Endothelial cell of umbilical vein (primary cell): Measurements from ENCODE around the gene SORL1. TPM values are rescaled to one million over a fixed set of nuclear protein-coding genes. Genes with fewer than 3 reads are reported as not detected.

Experiments used
- BruUV-seq: library from RNA; stranded (reverse); fragments of 400-500 nt; replicated peaks from 2 replicates; lab custom pipeline; 2021; lab: Mats Ljungman, UMichigan
- CTCF ChIA-PET: fragments of 300-600, 350-600 bp; sonication (Branson Sonifier 250); formaldehyde crosslinking; loops from one replicate; lab custom pipeline; 2021; ENCODE audit warnings: antibody characterized with exemption, inconsistent platforms; lab: Charles Lee
- POLR2A ChIA-PET: fragments of 300-600, 350-600 bp; sonication (Branson Sonifier 250); formaldehyde crosslinking; loops from one replicate; lab custom pipeline; 2021; ENCODE audit warnings: antibody characterized with exemption, inconsistent platforms; lab: Charles Lee
- DNase-seq: peaks from one replicate; pipeline ENCODE4 v3.0.0-alpha.2; 2011; ENCODE audit warnings: low read depth, low spot score
- FAIRE-seq: peaks from 2 replicates; lab custom pipeline; 2011; peaks lifted over from hg19 to GRCh38; lab: Jason Lieb, UNC
- H2AFZ ChIP-seq: 2 replicates; pipeline ENCODE4 v1.6.0; 2012; ENCODE audit warnings: low read depth, low read length, control low read depth, inconsistent platforms
- H3K27ac ChIP-seq: 2 replicates; pipeline ENCODE4 v1.5.1; 2011; ENCODE audit warnings: low read depth, mild to moderate bottlenecking, control low read depth, low read length, moderate library complexity; ENCODE audit not compliant: insufficient read depth
- H3K27me3 ChIP-seq, 2 experiments: 2 replicates each; pipeline versions ENCODE4 v1.6.0 to v1.6.1; 2011; ENCODE audit warnings: low read length in 2 of 2, mixed read lengths in 1 of 2; ENCODE audit not compliant: control insufficient read depth in 2 of 2, insufficient read depth in 2 of 2
- H3K36me3 ChIP-seq, 2 experiments: 2 replicates in 1 of 2; 3 replicates in 1 of 2; pipeline ENCODE4 v1.5.1; 2011; ENCODE audit warnings: low read length in 2 of 2, mild to moderate bottlenecking in 1 of 2, moderate library complexity in 1 of 2; ENCODE audit not compliant: control insufficient read depth in 2 of 2, insufficient read depth in 2 of 2; ENCODE audit errors: extremely low read depth in 1 of 2
- H3K4me1 ChIP-seq: 3 replicates; pipeline ENCODE4 v1.5.1; 2011; ENCODE audit warnings: mild to moderate bottlenecking, low read length; ENCODE audit not compliant: control insufficient read depth, insufficient read depth; ENCODE audit errors: extremely low read depth
- H3K4me2 ChIP-seq: 2 replicates; pipeline ENCODE4 v1.6.1; 2011; ENCODE audit warnings: low read length, control low read depth, mixed read lengths; ENCODE audit not compliant: insufficient read depth
- H3K4me3 ChIP-seq, 3 experiments: fragments of 200-600 bp in 1 of 3; sonication (generic), shearing (Covaris generic) in 1 of 3; replicated peaks in 1 of 3; 2 replicates each; pipeline ENCODE4 v1.5.1; 2011 to 2016; ENCODE audit warnings: control low read depth in 3 of 3, low read length in 3 of 3, mild to moderate bottlenecking in 2 of 3, inconsistent platforms in 1 of 3, low read depth in 1 of 3, moderate library complexity in 1 of 3; ENCODE audit not compliant: insufficient read depth in 1 of 3
- H3K79me2 ChIP-seq: 2 replicates; pipeline ENCODE4 v1.6.0; 2012; ENCODE audit warnings: low read length, inconsistent platforms; ENCODE audit not compliant: control insufficient read depth, insufficient read depth
- H3K9ac ChIP-seq: replicated peaks from 2 replicates; pipeline ENCODE3; 2011; ENCODE audit warnings: low read length, control low read depth; ENCODE audit not compliant: insufficient read depth; ENCODE audit errors: extremely low read depth
- H3K9me1 ChIP-seq: replicated peaks from 3 replicates; pipeline ENCODE4 v1.6.0; 2011; ENCODE audit warnings: mild to moderate bottlenecking, low read length; ENCODE audit not compliant: control insufficient read depth, insufficient read depth; ENCODE audit errors: extremely low read depth
- H3K9me3 ChIP-seq: replicated peaks from 2 replicates; pipeline ENCODE4 v1.5.1; 2012; ENCODE audit warnings: low read length, inconsistent platforms; ENCODE audit not compliant: control insufficient read depth, insufficient read depth
- H4K20me1 ChIP-seq: replicated peaks from 2 replicates; pipeline ENCODE3; 2011; ENCODE audit warnings: mild to moderate bottlenecking, low read length; ENCODE audit not compliant: control insufficient read depth, insufficient read depth; ENCODE audit errors: extremely low read depth
- EZH2 ChIP-seq: IDR thresholded peaks from 2 replicates; pipeline ENCODE4 v1.6.1; 2012; ENCODE audit warnings: borderline replicate concordance, low read depth, mild to moderate bottlenecking, moderate library complexity, low read length, inconsistent platforms; ENCODE audit not compliant: severe bottlenecking
- FOS ChIP-seq: IDR thresholded peaks from 2 replicates; pipeline ENCODE4 v1.6.1; 2011; ENCODE audit warnings: mild to moderate bottlenecking, low read length, moderate library complexity, borderline replicate concordance; ENCODE audit not compliant: insufficient read depth
- GATA2 ChIP-seq: IDR thresholded peaks from 2 replicates; pipeline ENCODE4 v1.7.0; 2011; ENCODE audit warnings: low read depth, mild to moderate bottlenecking, moderate library complexity, mixed read lengths, low read length; ENCODE audit not compliant: insufficient read length, insufficient read depth
- JUN ChIP-seq: IDR thresholded peaks from 2 replicates; pipeline ENCODE4 v1.6.1; 2011; ENCODE audit warnings: borderline replicate concordance, low read depth; ENCODE audit not compliant: insufficient read length, insufficient read depth
- MYC ChIP-seq: IDR thresholded peaks from one replicate; pipeline ENCODE4 v1.6.1; 2011; ENCODE audit warnings: mild to moderate bottlenecking, low read depth, low read length
- POLR2A ChIP-seq: IDR thresholded peaks from 2 replicates; pipeline ENCODE4 v1.6.1; 2012; ENCODE audit warnings: low read depth, mild to moderate bottlenecking, control low read depth, low read length
- POLR2AphosphoS5 ChIP-seq: IDR thresholded peaks from 2 replicates; pipeline ENCODE4 v1.6.1; 2012; ENCODE audit warnings: low read depth, mild to moderate bottlenecking, control low read depth, low read length, moderate library complexity; ENCODE audit not compliant: insufficient read depth
- dilution Hi-C: fragments of 300-500 bp; cut with MboI; formaldehyde crosslinking; loops from one replicate; pipeline ENCODE4 v1.15.0; 2019; ENCODE audit warnings: low sequenced_read_pairs; ENCODE audit not compliant: extremely low pct_ligation_motif_present
- intact Hi-C: fragments of 100-400 bp; cut with micrococcal nuclease; formaldehyde crosslinking; loops from one replicate; pipeline ENCODE4 v1.10.0; 2022
- polyA plus RNA-seq, 4 experiments: library from polyadenylated mRNA; depleted of rRNA in 3 of 4; stranded (reverse) in 3 of 4; unstranded in 1 of 4; fragments of >200 nt; gene quantifications; 2 replicates each; pipeline versions ENCODE4 v1.2.1 to v1.2.3, GENCODE V29; 2011 to 2012; ENCODE audit warnings: missing spikeins in 1 of 4
- total RNA-seq: library from RNA; stranded (reverse); gene quantifications from 2 replicates; pipeline ENCODE4 v1.2.3, GENCODE V29; 2021
- TF ChIP-seq, protein P1 (sequence below): IDR thresholded peaks from 2 replicates; pipeline ENCODE4 v1.6.1; 2011; ENCODE audit not compliant: insufficient read depth, insufficient read length
- TF ChIP-seq, protein P2 (sequence below), 2 donors: IDR thresholded peaks; 1 replicate in 1 of 2; 2 replicates in 1 of 2; pipeline ENCODE4 v1.5.1; 2011; ENCODE audit warnings: low read length in 2 of 2, mild to moderate bottlenecking in 2 of 2, moderate library complexity in 2 of 2, control low read depth in 1 of 2, inconsistent platforms in 1 of 2, low read depth in 1 of 2; ENCODE audit not compliant: insufficient read depth in 1 of 2; ENCODE audit errors: extremely low read depth in 1 of 2

The SORL1 gene
- total and polyA plus RNA-seq, 2 donors (not counting 3 experiments of a cell fraction or from before 2014, with no cell fraction given) = 0.17 to 0.31 TPM

DNA sequence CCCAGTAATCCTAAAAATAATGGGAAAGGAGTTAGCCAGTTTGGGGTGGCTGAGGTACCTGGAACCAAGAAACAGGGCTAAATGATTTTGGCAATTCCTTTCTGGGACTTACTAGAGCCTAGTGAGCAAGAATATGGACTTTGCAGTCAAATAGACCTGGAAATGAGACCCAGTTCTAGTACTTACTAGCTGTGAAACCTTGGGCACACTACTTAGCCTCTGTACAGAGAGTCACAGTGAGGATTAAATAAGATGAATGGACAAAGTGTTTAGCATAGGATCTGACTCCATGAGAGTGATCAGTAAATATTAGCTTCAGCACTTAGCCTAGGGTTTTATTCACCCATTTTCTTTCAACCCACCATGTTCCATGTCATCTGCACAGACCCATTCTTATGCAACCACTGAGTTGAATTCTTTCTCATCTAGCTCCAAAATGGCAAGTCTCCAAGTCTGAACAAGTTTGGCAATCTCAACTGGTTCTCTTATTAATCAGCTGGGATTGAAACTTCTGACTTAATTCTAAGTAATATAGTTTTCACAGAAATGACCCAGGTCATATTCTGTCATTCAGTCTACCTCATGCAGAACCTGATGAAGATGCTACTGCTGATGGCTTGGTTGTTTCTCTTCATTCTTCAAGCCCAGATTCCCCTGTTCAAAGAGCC lies 15.0 kb upstream of the SORL1 start:
- Histone ChIP-seq H3K79me2 (no peaks in the 10 kb centered on the region), H2AFZ (no peak overlapping the region), H3K36me3 (no peaks in the 10 kb centered on the region), H3K9ac (no peak overlapping the region), H3K4me2 (no peak overlapping the region), H3K4me1 (no peaks in the 10 kb centered on the region), H3K4me3 (no peak overlapping the region), H3K9me3 (no peaks in the 10 kb centered on the region), H3K9me1 (no peaks in the 10 kb centered on the region), H3K27ac (no peak overlapping the region), H4K20me1 (no peaks in the 10 kb centered on the region), H3K27me3 (peaks cover 0 to 3% of the 10 kb centered on the region in 2 experiments)
- DNase-seq = no peak
- CTCF ChIA-PET = no interaction called here
- intact Hi-C loops = no loop called here
- FAIRE-seq = no peak
- BruUV-seq = no TSS peak
- TF ChIP-seq JUN (no peak), POLR2A (no peak), MYC (no peak), FOS (no peak), GATA2 (no peak), POLR2AphosphoS5 (no peak), EZH2 (no peak)
- TF ChIP-seq, protein P1, sequence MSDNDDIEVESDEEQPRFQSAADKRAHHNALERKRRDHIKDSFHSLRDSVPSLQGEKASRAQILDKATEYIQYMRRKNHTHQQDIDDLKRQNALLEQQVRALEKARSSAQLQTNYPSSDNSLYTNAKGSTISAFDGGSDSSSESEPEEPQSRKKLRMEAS = no peak
- TF ChIP-seq, protein P2, sequence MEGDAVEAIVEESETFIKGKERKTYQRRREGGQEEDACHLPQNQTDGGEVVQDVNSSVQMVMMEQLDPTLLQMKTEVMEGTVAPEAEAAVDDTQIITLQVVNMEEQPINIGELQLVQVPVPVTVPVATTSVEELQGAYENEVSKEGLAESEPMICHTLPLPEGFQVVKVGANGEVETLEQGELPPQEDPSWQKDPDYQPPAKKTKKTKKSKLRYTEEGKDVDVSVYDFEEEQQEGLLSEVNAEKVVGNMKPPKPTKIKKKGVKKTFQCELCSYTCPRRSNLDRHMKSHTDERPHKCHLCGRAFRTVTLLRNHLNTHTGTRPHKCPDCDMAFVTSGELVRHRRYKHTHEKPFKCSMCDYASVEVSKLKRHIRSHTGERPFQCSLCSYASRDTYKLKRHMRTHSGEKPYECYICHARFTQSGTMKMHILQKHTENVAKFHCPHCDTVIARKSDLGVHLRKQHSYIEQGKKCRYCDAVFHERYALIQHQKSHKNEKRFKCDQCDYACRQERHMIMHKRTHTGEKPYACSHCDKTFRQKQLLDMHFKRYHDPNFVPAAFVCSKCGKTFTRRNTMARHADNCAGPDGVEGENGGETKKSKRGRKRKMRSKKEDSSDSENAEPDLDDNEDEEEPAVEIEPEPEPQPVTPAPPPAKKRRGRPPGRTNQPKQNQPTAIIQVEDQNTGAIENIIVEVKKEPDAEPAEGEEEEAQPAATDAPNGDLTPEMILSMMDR (IDR thresholded peaks at IDR 0.05; ENCODE audit: extremely low read depth in 1 of 2, insufficient read depth in 1 of 2, low read depth in 1 of 2, low read length in 2 of 2) = no peak
- POLR2A ChIA-PET = no interaction called here
- dilution Hi-C loops = no loop called here
